VCaP (cell line): ENCODE measurements around the gene TAF7L.

Source experiments
- H3K27ac ChIP-seq: fragments of 450-650 bp; 2 replicates; pipeline ENCODE4 v1.5.1; 2017
- CTCF ChIP-seq: fragments of 450-650 bp; conservative IDR thresholded peaks from 2 replicates; pipeline ENCODE4 v1.5.1; 2017; ENCODE audit warnings: mild to moderate bottlenecking, moderate library complexity

Gene TAF7L

DNA sequence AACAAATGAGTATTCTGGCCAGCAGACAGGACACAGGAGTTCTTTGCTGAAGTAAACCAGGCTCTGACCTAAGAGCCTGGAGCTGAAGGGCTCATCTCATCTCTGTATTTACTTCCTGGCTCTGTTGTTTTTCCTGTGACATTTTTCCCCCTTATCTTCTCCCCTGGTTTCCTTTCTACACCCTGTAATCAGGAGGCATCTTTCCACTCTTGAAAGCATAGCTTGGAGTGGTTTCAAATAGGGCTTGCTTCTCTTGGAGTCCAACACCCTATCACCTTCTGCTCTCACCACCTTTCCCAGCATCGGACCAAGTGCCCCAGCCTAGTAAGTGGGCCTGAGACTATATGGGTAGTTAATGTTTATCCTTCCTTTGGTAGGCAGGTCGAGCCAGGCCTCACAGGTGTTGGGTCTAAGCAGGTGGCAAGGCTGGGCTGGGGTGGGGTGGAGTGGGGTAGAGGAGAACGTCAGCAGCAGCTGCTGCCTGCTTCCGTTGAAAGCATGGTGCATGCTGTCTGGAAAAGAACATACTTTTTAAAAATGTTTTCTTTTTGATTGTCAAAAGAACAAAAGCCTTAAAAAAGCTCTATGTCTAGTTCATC is 70.4 kb downstream of the TAF7L start:
- no peak for TF ChIP-seq CTCF
- H3K27ac ChIP-seq = no peak overlapping the region

GRCh38 chrX:101219864-101220346 is 71.2 kb downstream of the TAF7L start:
- no peak for TF ChIP-seq CTCF
- H3K27ac ChIP-seq = no peak overlapping the region

GRCh38 chrX:101219116-101219863 is 71.8 kb downstream of the TAF7L start, which contains the start of gene DRP2:
Gene DRP2 (plus strand): TSS chrX:101219786. CDS start chrX:101231648, 11,862 bp downstream.
- TF ChIP-seq CTCF = no peak
- no peak within 1 kb of the TSS for H3K27ac ChIP-seq
